Neural progenitor cell (in vitro differentiated cells): ENCODE measurements around the gene CASK. TPM values are rescaled to one million over a fixed set of nuclear protein-coding genes. Genes with fewer than 3 reads are reported as not detected.
A peak's percentile ranks its signal among the peaks of the same experiment; 100 is the strongest.

Experiments
- DNase-seq: peaks from one replicate; pipeline ENCODE4 v3.0.0-alpha.2; 2016; ENCODE audit warnings: low spot score
- H2AFZ ChIP-seq: fragments of 200-600 bp; sonication (generic); replicated peaks from 2 replicates; pipeline ENCODE4 v1.6.1; 2016; ENCODE audit warnings: antibody characterized with exemption
- H3F3A ChIP-seq: fragments of 200-600 bp; sonication (generic); 2 replicates; pipeline ENCODE4 v1.6.1; 2016; ENCODE audit warnings: antibody characterized with exemption, low read depth
- H3K27ac ChIP-seq: fragments of 200-600 bp; sonication (generic); 2 replicates; pipeline ENCODE4 v1.5.1; 2016; ENCODE audit warnings: mild to moderate bottlenecking
- H3K27me3 ChIP-seq: fragments of 200-600 bp; sonication (generic); 2 replicates; pipeline ENCODE4 v1.6.1; 2016; ENCODE audit warnings: mild to moderate bottlenecking, moderate library complexity
- H3K36me3 ChIP-seq: fragments of 200-600 bp; sonication (generic); 2 replicates; pipeline ENCODE4 v1.5.1; 2016
- H3K4me1 ChIP-seq: fragments of 200-600 bp; sonication (generic); 2 replicates; pipeline ENCODE4 v1.6.1; 2016; ENCODE audit warnings: mixed run types
- H3K4me2 ChIP-seq: fragments of 200-600 bp; sonication (generic); 2 replicates; pipeline ENCODE4 v1.6.1; 2016
- H3K4me3 ChIP-seq: fragments of 200-600 bp; sonication (generic); 2 replicates; pipeline ENCODE4 v1.5.1; 2016
- H3K79me2 ChIP-seq: fragments of 200-600 bp; sonication (generic); 2 replicates; pipeline ENCODE4 v1.6.1; 2016; ENCODE audit warnings: low read depth
- H3K9ac ChIP-seq: fragments of 200-600 bp; sonication (generic); 2 replicates; pipeline ENCODE4 v1.6.1; 2016
- H3K9me3 ChIP-seq: fragments of 200-600 bp; sonication (generic); 2 replicates; pipeline ENCODE4 v1.5.1; 2016; ENCODE audit warnings: low read depth
- H4K20me1 ChIP-seq: fragments of 200-600 bp; sonication (generic); 2 replicates; pipeline ENCODE4 v1.6.1; 2016; ENCODE audit warnings: low read depth
- H3K27ac Mint-ChIP-seq: 3 replicates; pipeline ENCODE4 v1.8.0; 2021; ENCODE audit warnings: mixed read lengths
- H3K27me3 Mint-ChIP-seq: 2 replicates; pipeline ENCODE4 v1.8.0; 2022; ENCODE audit warnings: low read depth, mild to moderate bottlenecking, inconsistent platforms, moderate library complexity, mixed read lengths; ENCODE audit not compliant: insufficient read depth
- H3K36me3 Mint-ChIP-seq: 3 replicates; pipeline ENCODE4 v1.8.0; 2021; ENCODE audit warnings: mixed read lengths
- H3K4me1 Mint-ChIP-seq: 3 replicates; pipeline ENCODE4 v1.8.0; 2021; ENCODE audit warnings: mixed read lengths
- H3K4me3 Mint-ChIP-seq: 3 replicates; pipeline ENCODE4 v1.8.0; 2021; ENCODE audit warnings: mild to moderate bottlenecking, moderate library complexity, mixed read lengths
- H3K9me3 Mint-ChIP-seq: 3 replicates; pipeline ENCODE4 v1.8.0; 2020; ENCODE audit warnings: mixed read lengths
- EZH2 ChIP-seq: fragments of 200-600 bp; sonication (generic); IDR thresholded peaks from 2 replicates; pipeline ENCODE4 v1.6.1; 2017; ENCODE audit warnings: antibody characterized with exemption, mild to moderate bottlenecking, moderate library complexity
- EZH2phosphoT487 ChIP-seq: fragments of 200-600 bp; sonication (generic); IDR thresholded peaks from 2 replicates; pipeline ENCODE4 v1.6.1; 2017; ENCODE audit warnings: antibody characterized with exemption
- total RNA-seq: library from RNA; depleted of rRNA; stranded (reverse); fragments of >200 nt; gene quantifications from 2 replicates; pipeline ENCODE4 v1.2.3, GENCODE V29; 2015; ENCODE audit warnings: low replicate concordance
- TF ChIP-seq, protein P1 (sequence below): fragments of 200-600 bp; sonication (generic); IDR thresholded peaks from 2 replicates; pipeline ENCODE4 v1.5.1; 2017; ENCODE audit warnings: antibody characterized with exemption, mild to moderate bottlenecking

Gene CASK
- total RNA-seq, 1 donor from 2014 or later = 85.4 TPM

DNA sequence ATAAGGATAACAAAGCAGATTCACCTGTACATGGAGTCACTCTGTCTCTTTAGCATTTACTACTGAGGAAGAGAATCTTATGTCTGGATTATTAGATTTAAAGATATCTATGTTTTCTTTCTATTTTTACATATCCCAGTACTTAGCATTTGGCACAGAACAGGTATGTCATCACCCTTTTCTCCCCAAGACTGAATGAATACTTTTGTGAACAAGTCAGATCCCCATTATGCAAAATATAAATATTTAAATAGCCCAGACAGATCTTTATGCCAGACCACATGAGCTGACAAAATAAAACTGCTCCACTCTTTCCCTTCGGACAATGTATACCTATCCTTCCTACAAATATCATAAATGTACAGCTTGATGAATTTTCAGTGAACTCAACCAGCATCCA lies 94.5 kb downstream of the CASK start:
- H3K27ac ChIP-seq = no peak overlapping the region
- TF ChIP-seq EZH2phosphoT487 (no peak), EZH2 (no peak)
- TF ChIP-seq, protein P1, sequence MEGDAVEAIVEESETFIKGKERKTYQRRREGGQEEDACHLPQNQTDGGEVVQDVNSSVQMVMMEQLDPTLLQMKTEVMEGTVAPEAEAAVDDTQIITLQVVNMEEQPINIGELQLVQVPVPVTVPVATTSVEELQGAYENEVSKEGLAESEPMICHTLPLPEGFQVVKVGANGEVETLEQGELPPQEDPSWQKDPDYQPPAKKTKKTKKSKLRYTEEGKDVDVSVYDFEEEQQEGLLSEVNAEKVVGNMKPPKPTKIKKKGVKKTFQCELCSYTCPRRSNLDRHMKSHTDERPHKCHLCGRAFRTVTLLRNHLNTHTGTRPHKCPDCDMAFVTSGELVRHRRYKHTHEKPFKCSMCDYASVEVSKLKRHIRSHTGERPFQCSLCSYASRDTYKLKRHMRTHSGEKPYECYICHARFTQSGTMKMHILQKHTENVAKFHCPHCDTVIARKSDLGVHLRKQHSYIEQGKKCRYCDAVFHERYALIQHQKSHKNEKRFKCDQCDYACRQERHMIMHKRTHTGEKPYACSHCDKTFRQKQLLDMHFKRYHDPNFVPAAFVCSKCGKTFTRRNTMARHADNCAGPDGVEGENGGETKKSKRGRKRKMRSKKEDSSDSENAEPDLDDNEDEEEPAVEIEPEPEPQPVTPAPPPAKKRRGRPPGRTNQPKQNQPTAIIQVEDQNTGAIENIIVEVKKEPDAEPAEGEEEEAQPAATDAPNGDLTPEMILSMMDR = no peak
- H3K27ac Mint-ChIP-seq = no peak overlapping the region

GRCh38 chrX:41827886-41828285 lies 95.5 kb downstream of the CASK start:
- Histone ChIP-seq H3K9ac (no peak overlapping the region), H2AFZ (no peak overlapping the region), H3F3A (no peaks in the 10 kb centered on the region), H3K27me3 (no peaks in the 10 kb centered on the region), H3K27ac (no peak overlapping the region), H3K4me1 (peaks cover 4% of the 10 kb centered on the region), H3K4me3 (no peak overlapping the region), H4K20me1 (no peaks in the 10 kb centered on the region), H3K79me2 (peaks cover 43% of the 10 kb centered on the region), H3K9me3 (no peaks in the 10 kb centered on the region), H3K4me2 (no peak overlapping the region), H3K36me3 (no peaks in the 10 kb centered on the region)
- Mint-ChIP-seq H3K4me3 (no peak overlapping the region), H3K27me3 (no peaks in the 10 kb centered on the region), H3K36me3 (peaks cover 2% of the 10 kb centered on the region), H3K4me1 (no peaks in the 10 kb centered on the region), H3K27ac (no peak overlapping the region), H3K9me3 (peaks cover 4% of the 10 kb centered on the region)
- peak; percentile 2 for DNase-seq
- TF ChIP-seq EZH2 (no peak), EZH2phosphoT487 (no peak)
- TF ChIP-seq, protein P1 = no peak

More for the DNA sequence above, 94.5 kb downstream of the CASK start:
- H3K27me3 ChIP-seq = no peaks in the 10 kb centered on the region
- H3K36me3 ChIP-seq = no peaks in the 10 kb centered on the region
- no peaks in the 10 kb centered on the region for H3K27me3 Mint-ChIP-seq
- H3K4me3 Mint-ChIP-seq = no peak overlapping the region
- H3F3A ChIP-seq = no peaks in the 10 kb centered on the region
- no peak overlapping the region for H3K4me2 ChIP-seq
- H3K36me3 Mint-ChIP-seq = peaks cover 2% of the 10 kb centered on the region
- no peak overlapping the region for H3K4me3 ChIP-seq
- no peak overlapping the region for H3K9ac ChIP-seq
- no peaks in the 10 kb centered on the region for H3K4me1 Mint-ChIP-seq
- peaks cover 7% of the 10 kb centered on the region for H3K9me3 Mint-ChIP-seq
- H3K4me1 ChIP-seq = peaks cover 4% of the 10 kb centered on the region
- H2AFZ ChIP-seq = no peak overlapping the region
- peaks cover 47% of the 10 kb centered on the region for H3K79me2 ChIP-seq
- DNase-seq = no peak
- no peaks in the 10 kb centered on the region for H3K9me3 ChIP-seq
- H4K20me1 ChIP-seq = no peaks in the 10 kb centered on the region

DNA sequence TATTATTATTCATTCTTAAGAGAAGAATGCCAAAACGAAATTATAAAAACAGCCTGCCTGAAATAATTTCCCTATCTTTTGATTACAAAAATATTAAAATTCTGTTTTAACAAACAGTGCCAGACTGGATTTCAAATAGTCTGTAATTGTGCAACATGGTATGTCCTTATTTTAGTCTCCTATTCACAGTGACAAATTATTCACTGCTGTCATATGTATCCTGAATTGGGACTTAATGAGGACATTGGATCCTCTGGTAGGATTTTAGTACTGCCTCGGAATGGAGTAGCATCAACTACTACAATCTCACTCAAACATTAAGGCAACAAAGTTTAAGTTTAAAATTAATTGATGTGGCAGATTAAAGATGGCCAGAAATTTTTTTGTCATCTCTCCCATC lies 97.6 kb downstream of the CASK start:
- no peak overlapping the region for H3K9ac ChIP-seq
- H3F3A ChIP-seq = no peaks in the 10 kb centered on the region
- Mint-ChIP-seq H3K4me3 (no peak overlapping the region), H3K27me3 (no peaks in the 10 kb centered on the region), H3K9me3 (peaks cover 1% of the 10 kb centered on the region), H3K36me3 (no peaks in the 10 kb centered on the region), H3K4me1 (no peaks in the 10 kb centered on the region), H3K27ac (no peak overlapping the region)
- no peaks in the 10 kb centered on the region for H3K9me3 ChIP-seq
- no peaks in the 10 kb centered on the region for H4K20me1 ChIP-seq
- no peaks in the 10 kb centered on the region for H3K27me3 ChIP-seq
- no peak for DNase-seq
- H3K4me2 ChIP-seq = no peak overlapping the region
- no peaks in the 10 kb centered on the region for H3K36me3 ChIP-seq
- peaks cover 44% of the 10 kb centered on the region for H3K79me2 ChIP-seq
- no peak overlapping the region for H3K4me3 ChIP-seq
- no peak overlapping the region for H2AFZ ChIP-seq
- TF ChIP-seq, protein P1 = no peak
- no peak for TF ChIP-seq EZH2
- no peak for TF ChIP-seq EZH2phosphoT487
- no peak overlapping the region for H3K27ac ChIP-seq
- H3K4me1 ChIP-seq = peaks cover 4% of the 10 kb centered on the region
